ENCODE data around the gene DENND1A.

- TF ChIP-seq YY1 (IDR thresholded peaks at IDR 0.05; ENCODE audit: insufficient read depth, insufficient read length) = no peak
- no peak for TF ChIP-seq ZNF274 (IDR thresholded peaks at IDR 0.05; ENCODE audit: low read depth, low read length)
These were observed 284.8 kb downstream of the DENND1A start for GRCh38 chr9:123645126-123645525.

All from NT2/D1 (cell line).